Measurements from ENCODE around the gene NTNG1.

DNA sequence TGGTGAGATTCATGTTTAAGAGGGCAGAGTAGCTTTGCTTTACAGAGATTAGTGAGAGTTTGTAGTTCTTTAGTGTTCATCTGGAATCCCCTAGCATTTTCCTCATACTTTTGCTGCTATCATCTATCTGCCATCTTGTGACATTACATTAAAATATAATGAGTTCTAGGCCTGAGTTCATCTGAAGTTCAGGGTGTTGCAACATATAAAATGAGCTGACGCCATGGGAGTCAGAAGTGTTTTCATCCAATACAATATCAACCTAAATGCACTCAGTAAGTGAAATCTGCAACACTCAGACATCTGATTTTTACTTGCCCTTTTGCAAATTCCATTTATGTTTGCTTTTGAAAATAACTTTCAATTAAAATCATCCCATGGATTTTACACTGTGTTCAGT lies 153.8 kb downstream of the NTNG1 start:
- TF ChIP-seq, protein P1, sequence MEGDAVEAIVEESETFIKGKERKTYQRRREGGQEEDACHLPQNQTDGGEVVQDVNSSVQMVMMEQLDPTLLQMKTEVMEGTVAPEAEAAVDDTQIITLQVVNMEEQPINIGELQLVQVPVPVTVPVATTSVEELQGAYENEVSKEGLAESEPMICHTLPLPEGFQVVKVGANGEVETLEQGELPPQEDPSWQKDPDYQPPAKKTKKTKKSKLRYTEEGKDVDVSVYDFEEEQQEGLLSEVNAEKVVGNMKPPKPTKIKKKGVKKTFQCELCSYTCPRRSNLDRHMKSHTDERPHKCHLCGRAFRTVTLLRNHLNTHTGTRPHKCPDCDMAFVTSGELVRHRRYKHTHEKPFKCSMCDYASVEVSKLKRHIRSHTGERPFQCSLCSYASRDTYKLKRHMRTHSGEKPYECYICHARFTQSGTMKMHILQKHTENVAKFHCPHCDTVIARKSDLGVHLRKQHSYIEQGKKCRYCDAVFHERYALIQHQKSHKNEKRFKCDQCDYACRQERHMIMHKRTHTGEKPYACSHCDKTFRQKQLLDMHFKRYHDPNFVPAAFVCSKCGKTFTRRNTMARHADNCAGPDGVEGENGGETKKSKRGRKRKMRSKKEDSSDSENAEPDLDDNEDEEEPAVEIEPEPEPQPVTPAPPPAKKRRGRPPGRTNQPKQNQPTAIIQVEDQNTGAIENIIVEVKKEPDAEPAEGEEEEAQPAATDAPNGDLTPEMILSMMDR (IDR thresholded peaks at IDR 0.05) = no peak
- TF ChIP-seq POLR2A (IDR thresholded peaks at IDR 0.05) (no peak), EP300 (IDR thresholded peaks at IDR 0.05) (no peak), POLR2AphosphoS5 (IDR thresholded peaks at IDR 0.05) (no peak)
